Midbrain (tissue), 1 donor: Measurements from ENCODE around the gene SLF2.

Experiments
- DNase-seq: peaks from one replicate; lab custom pipeline; 2025; lab: John Stamatoyannopoulos, UW

The SLF2 gene

DNA sequence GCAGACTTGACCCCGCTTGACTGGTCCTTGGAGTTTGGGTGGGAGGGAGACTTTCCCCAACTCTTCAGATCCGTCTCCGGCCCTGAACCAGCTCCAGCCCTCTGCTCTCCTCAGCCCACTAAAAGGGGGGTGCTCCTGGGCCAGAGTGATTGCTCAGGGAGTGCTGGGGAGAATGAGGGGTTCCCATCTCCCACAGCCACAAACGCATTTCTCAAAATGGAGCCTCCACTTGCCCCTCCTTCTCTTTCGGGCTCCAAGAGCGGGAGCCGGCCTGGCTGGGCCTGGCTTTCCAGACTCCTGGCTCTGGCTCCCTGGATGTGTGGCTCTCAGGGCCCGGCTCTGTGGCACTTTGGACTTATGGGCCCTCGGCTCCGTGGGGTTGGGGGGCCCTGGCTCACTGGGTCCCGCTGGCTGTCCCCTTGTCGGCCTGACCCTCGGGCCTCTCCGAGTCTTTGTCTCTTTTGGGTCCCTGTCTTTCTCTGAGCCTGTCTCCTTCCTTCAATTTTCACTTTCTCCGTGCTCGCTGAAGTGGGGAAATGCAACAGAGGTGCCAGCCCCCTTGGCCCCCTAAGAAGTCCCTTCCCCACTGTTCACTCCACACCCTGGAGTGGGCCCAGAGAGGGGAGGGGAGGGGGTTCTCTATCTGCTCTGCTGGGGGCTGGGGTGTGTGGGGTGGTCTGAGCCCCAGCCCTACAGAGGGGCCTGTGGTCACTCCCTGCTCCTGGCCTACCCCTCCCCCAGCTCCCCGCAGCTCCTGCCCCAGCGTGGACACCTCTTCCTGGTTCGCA lies 87.6 kb downstream of the SLF2 start:
- peak; percentile 37 for DNase-seq

DNA sequence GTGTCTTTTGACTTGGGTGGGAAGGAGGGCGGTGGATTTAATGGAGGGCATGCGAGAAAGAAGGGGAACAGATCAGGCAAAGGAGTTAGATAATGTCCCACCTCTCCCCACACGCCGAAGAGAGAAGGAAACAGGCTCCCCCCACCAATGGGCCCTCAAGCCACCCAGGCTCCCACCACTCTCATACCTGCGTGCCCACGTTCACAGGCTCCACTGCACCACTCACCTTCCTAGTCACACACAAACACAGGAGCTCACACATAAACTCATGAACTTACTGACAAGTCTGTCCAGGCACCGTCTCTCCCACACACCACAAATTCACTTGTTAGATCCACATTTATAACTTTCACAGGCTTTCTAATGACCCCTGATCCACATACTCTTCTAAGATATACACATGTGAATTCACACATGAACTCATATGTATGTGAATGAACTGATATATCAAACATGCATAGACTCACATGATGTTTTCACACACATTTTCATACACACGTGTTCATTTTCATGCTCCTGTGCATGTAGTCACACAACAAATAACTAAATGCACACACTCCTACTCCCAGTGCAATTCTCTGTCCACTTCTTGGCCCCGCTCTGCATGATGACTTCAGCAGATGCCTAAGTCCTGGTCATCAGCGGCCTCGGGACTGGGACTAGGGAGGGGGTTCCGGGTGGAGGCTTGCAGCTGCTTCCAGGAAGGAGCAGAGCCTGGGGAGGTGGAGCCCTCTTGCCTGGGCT lies 88.3 kb downstream of the SLF2 start:
- DNase-seq: peak; percentile 72

DNA sequence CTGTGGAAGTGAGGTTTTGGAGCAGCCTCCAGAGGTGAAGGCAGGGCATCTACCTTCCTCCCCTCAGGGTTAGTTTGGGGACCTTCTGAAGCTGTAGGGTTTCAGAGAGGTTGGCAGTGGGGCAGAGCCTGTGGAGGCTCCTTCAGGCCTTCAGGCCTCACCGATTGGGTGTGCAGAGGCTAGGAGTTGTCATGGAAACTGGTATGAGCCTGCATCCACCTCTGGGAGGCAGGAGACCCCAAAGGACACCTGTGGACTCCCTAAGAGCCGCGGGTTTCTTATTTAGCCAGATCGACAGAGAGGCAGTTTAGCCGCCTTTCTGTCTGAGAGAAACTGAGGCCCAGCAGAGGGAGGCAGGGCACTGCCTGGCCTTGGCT lies 88.9 kb downstream of the SLF2 start:
- no peak for DNase-seq

DNA sequence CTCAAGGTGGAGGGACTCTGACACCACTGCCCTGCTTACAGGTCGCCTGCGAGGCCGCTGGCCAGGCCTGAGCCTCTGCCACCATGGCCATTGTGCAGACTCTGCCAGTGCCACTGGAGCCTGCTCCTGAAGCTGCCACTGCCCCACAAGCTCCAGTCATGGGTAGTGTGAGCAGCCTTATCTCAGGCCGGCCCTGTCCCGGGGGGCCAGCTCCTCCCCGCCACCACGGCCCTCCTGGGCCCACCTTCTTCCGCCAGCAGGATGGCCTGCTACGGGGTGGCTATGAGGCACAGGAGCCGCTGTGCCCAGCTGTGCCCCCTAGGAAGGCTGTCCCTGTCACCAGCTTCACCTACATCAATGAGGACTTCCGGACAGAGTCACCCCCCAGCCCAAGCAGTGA lies 89.7 kb downstream of the SLF2 start:
- no peak for DNase-seq

DNA sequence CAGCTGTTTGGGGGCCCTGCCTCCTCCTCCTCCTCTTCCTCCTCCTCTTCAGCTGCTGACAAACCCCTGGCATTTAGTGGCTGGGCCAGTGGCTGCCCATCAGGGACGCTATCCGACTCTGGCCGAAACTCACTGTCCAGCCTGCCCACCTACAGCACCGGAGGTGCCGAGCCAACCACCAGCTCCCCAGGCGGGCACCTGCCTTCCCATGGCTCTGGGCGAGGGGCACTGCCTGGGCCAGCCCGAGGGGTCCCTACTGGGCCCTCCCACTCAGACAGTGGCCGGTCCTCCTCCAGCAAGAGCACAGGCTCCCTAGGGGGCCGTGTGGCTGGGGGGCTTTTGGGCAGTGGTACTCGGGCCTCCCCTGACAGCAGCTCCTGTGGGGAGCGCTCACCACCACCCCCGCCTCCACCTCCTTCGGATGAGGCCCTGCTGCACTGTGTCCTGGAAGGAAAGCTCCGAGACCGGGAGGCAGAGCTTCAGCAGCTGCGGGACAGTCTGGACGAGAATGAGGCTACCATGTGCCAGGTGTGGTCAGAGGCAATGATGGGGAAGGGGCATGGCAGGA lies 91.0 kb downstream of the SLF2 start:
- no peak for DNase-seq

DNA sequence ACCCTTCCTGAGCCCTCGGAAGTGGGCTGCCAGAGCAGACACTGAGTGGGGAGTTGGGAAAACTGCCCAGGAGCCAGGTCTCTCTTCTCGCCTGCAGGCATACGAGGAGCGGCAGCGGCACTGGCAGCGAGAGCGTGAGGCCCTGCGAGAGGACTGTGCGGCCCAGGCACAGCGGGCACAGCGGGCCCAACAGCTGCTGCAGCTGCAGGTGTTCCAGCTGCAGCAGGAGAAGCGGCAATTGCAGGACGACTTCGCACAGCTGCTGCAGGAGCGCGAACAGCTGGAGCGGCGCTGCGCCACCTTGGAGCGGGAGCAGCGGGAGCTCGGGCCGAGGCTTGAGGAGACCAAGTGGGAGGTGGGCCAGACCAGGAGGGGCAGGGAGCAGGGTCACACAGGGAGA lies 92.6 kb downstream of the SLF2 start:
- DNase-seq: no peak

DNA sequence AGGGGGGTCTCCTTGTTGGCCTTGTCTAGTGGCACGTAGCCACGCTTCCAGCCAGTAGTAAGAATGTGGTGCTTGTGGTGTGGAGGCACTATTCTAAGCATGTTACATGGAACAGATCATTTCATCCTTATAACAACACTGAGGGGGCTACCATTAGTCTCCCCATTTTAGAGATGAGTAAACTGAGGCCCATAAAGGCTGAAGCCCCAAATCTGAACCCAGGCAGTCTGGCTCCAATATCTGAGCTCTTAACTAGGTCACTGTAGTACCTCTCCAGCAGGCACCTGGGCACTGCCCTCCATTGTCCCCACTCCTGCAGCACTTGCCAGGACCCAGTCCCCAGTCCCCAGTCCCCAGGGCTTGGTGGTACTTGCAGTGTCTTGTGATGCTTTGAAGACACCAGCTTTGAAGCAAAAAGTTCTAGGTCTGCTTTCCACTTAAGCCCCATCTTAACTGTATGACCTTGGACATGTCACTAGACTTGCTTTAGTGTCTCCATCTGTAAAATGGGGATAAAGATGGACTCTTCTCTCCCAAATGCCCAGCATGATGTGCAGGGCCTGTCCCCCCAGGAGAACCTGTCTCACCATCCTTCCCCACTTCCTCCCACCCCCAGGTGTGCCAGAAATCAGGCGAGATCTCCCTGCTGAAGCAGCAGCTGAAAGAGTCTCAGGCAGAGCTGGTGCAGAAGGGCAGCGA lies 93.3 kb downstream of the SLF2 start:
- DNase-seq: no peak

DNA sequence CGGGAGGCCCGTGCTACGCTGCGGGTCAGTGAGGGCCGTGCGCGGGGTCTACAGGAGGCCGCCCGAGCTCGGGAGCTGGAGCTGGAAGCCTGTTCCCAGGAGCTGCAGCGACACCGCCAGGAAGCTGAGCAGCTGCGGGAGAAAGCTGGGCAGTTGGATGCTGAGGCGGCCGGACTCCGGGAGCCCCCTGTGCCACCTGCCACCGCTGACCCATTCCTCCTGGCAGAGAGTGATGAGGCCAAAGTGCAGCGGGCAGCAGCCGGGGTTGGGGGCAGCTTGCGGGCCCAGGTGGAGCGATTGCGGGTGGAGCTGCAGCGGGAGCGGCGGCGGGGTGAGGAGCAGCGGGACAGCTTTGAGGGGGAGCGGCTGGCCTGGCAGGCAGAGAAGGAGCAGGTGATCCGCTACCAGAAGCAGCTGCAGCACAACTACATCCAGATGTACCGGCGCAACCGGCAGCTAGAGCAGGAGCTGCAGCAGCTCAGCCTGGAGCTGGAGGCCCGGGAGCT lies 93.9 kb downstream of the SLF2 start:
- peak; percentile 41 for DNase-seq

DNA sequence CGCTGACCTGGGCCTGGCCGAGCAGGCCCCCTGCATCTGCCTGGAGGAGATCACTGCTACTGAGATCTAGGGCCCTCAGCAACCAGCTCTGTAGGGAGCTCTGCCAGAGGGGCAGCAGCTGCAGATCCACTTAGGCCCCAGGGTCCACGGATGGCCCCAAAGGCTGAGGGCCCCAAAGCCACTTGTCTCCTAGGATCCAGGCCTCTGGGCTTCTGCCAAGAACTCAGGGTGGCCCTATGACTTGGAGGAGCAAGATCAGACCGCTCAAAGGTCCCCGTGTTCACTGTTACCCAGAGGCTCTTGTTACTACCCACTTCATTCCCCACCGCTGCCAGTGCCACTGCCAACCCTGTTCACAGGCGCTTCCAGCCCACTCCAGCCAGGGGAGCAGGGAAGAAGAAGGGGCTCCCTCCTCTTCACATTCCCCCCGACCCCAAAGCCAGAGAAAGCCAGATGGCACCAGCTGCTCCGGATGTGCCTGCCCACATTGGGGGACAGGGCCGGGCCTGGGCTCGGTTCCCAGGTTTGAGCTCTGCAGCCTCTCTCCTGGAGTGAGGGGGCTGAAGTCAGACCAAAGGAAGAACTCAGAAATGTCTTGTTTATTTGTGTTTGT lies 94.4 kb downstream of the SLF2 start:
- peak; percentile 34 for DNase-seq

DNA sequence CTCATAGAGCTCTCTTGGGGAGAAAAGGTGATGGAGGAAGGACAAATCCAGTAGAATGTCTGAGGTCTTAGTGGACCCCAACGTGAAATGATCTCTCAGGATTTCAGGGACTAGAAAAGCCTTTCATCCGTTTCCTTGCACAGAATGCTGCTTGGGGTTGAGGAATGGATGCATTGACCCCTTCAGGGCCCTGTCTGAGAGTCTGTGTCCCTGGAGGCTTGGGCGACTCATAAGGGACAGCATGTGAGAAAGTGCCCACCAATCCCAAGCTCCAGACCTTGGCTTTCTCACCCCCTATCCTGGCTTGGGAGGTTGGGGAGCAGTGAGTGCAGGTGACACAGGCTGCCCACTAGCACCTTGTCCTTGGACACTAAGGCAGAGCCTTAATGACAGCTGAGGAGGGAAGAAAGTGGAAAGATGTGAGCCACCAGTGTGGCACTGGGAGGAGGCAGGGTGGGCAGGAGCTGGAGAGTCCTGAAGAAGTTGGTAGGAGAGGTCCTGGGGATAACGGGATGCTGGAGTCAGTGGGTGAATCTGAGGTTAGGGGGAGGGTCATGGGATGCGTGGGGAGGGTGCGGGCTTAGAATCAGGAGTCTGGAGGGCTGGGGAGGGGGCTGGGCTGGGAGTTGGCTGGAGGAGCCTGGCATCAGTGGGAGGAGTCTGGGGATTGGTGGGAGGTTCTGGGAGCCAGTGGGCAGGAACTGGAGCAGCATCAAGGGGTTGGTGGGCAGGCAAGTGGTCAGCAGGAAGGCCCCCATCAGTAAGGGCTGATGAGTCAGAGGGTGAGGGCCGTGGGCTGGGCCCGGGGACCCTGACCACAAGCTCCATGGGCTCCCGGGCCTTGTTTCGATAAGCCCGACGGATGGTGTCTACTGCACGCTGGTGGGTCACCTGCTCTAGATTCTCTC lies 95.4 kb downstream of the SLF2 start:
- peak; percentile 63 for DNase-seq

DNA sequence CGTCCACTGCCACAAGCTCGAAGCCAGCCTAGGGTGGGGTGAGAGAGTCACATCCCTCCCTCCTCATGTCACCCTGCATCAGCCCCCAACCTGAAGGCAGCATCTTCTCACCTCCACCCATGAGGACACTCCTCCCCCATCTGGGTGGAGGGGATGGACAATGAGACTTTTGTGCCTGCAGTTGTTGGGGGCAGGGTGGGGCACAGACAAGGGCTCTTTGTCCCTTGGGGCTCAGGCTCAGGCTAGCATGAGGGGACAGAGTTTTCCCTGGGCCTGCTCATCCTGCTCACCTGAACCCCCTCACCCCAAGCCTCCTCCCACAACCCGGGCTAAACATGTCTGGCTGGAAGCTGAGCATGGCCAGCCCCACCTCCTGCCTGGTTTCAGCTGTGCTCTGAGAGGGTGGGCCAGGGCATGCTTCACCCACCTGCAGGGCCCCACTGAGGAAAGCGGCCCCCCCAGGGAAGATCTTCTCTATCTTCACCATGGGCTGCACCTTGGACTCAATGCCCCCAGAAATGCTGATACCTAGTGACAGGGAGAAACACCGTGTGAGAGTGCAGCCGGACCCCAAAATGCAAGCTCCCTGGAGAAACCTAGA lies 96.2 kb downstream of the SLF2 start:
- DNase-seq: peak; percentile 86

DNA sequence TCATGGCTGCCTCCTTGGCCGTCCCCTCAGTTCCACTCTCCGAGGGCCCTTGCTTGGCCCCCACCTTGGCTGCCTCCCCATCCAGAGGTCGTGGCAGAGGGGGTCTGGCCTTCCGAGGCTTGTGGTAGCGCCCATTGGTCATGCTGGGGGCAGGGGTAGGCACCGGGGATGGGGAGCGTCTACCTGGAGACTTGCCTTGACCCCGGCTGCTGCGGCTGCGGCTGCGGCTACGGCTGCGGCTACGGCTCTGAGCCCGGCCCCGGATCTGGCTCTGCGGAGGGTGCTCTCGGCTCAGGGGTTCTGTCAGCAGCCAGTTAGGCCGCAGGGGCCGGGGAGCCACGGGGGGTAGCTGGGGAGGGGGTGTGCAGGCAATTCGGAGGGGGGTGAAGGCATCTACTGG lies 97.6 kb downstream of the SLF2 start:
- DNase-seq: no peak

DNA sequence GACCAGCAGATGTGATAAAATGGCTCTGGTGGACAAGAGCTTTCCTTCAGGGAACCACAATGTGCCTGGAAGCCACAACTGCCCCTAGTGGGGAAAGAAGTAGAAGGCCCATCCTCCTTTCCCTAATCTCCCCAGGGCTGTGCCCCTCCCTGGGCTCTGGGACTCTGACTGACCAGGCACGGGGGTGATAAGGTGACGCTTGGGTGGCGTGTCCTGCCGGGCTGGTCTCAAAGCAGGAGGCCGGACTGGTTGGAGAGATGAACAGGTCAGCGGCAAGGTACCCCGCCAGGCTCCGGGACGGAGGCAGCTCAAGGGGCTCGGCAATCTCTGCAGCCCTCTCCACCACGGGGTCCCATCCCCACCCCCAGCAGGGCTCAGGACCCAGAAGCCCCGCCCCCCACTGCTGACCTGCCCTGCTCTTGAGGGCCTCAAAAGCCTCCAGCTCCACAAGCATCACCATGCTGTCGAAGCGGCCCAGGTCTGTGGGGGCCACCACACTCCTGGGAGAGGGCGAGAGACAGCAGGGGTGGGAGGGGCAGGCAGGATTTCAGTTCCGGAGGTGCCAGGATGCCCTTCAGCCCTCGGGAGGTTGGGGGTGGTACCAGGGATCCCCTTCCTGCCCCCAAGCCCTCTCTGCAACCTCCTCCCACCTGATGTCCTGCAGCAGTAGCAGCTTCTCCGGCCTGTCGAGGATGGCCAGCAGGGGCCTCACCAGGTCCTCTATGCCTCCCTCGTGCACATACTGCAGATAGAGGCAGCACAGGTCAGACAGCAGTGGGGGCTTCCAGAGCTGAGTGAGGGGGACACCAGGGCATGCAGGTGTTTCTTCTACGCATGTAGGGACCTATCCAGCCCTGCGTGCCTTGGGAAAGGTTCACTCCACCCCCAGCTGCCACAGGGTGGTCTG lies 99.0 kb downstream of the SLF2 start:
- DNase-seq: no peak

DNA sequence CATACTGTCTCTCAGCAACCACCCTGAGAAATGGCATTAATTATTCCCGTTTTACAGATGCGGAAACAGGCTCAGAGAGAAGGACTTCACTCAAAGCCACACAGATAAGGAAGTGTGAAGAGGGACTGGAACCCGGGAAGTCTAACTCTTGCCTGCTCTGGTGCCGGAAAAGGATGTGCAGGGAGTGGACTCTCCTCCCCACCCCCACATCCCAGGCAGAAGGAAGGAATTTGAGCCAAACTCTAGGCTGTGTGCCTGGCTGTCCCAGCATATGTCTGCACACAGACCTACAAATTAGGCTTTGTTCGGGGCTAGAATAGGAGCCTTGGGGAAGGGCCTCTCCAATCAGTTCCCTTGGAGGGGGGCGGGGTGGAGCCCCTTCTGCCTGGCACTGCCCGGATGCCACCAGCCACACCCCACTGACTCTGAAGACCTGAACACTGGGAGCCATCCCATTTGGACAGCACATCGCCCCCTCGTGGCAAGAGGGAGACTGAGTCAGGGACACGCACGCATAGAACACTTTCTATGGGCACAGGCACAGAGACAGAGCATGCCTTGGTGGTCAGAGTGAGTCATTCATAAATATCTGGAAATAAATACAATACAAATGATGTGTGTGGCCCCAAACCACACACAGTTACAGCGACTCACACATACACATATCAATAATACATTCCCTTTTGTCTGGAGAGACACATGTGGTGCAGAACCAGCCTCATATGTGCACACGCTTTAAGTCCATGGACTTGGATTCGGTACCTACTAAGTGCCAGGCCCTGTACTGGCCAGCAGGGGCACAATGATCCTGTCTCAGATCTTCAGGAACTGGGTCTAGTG lies 100.0 kb downstream of the SLF2 start:
- peak; percentile 94 for DNase-seq

DNA sequence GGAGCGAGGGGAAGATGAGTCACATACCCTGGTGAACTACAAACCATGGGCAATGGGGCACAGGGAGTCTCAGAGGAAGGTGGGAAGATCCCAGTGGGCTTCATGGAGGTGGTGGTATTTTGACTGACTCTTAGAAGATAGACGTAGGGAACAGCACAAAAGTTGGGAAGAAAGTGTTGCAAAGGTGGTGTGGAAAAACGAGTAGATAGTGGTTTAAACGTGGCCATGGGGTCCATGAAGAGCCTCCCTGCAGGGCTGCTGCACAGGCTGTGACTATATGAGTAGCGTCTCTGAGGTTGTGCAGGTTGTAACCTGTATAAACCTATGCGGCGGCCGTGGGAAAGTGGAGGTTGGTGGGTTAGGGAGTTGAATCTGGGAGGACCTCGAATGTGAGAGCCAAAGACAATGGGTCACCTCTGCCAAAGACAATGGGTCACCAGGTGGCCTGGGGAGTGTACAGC lies 100.6 kb downstream of the SLF2 start:
- DNase-seq: no peak

DNA sequence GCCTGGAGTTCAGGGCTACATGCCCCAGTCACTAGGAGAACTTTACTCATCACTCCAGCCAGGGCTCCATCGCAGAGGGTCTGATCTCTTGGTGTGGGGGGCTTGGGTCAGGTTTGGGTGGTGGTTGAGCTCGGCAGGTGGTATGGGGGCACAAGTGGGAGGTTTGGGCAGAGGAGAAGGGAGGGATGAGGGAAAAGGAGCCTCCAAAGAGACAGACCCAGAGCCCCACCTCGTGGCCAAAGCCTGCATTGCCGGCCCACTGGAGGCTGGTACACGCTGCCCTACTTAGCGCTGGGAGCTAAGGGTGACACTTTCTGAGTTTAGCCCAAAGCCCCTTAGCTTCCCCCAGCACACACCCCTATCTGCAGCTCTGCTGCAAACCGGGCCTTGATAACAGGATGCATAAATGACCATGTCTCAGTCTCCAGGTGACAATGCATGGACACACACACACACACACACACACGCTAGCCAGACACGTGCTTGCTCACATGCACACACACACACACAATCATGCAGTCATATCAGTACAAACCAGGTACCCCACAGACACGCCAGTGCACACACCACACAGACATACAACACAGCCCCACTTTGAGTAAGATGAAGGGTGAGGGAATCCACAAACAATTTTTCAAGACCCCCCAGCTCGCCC lies 101.6 kb downstream of the SLF2 start:
- peak; percentile 84 for DNase-seq
